OCI-LY1 (cell line): ENCODE measurements around the gene VENTX.

ENCODE experiments used
- H2AFZ ChIP-seq: fragments of 200-600 bp; sonication (generic), shearing (Covaris generic); 2 replicates; pipeline ENCODE4 v1.6.0; 2014; ENCODE audit warnings: antibody characterized with exemption, mild to moderate bottlenecking, low read length
- H3F3A ChIP-seq: fragments of 200-600 bp; sonication (generic), shearing (Covaris generic); 2 replicates; pipeline ENCODE4 v1.6.0; 2014; ENCODE audit warnings: mild to moderate bottlenecking, antibody characterized with exemption, low read length, moderate library complexity; ENCODE audit not compliant: insufficient read depth
- H3K27ac ChIP-seq: fragments of 200-600 bp; sonication (generic); 2 replicates; pipeline ENCODE4 v1.5.1; 2014; ENCODE audit warnings: low read length, mixed run types, mild to moderate bottlenecking, low read depth; ENCODE audit not compliant: poor library complexity, severe bottlenecking
- H3K27me3 ChIP-seq: fragments of 200-600 bp; sonication (generic); 2 replicates; pipeline ENCODE4 v1.6.0; 2014; ENCODE audit warnings: antibody characterized with exemption, mild to moderate bottlenecking, low read length, moderate library complexity; ENCODE audit not compliant: insufficient read depth
- H3K36me3 ChIP-seq: fragments of 200-600 bp; sonication (generic); 2 replicates; pipeline ENCODE4 v1.6.1; 2014; ENCODE audit warnings: mild to moderate bottlenecking, antibody characterized with exemption, low read length, moderate library complexity, mixed read lengths; ENCODE audit not compliant: insufficient read depth
- H3K4me1 ChIP-seq: fragments of 200-600 bp; sonication (generic); 2 replicates; pipeline ENCODE4 v1.5.1; 2014; ENCODE audit warnings: mild to moderate bottlenecking, low read length, moderate library complexity; ENCODE audit not compliant: insufficient read depth, severe bottlenecking
- H3K4me2 ChIP-seq: fragments of 200-600 bp; sonication (generic), shearing (Covaris generic); 2 replicates; pipeline ENCODE4 v1.6.1; 2014; ENCODE audit warnings: low read length
- H3K4me3 ChIP-seq: fragments of 200-600 bp; sonication (generic); 2 replicates; pipeline ENCODE4 v1.5.1; 2014; ENCODE audit warnings: low read length, low read depth, mild to moderate bottlenecking, mixed read lengths; ENCODE audit not compliant: poor library complexity, severe bottlenecking
- H3K79me2 ChIP-seq: fragments of 200-600 bp; shearing (Covaris generic); 2 replicates; pipeline ENCODE4 v1.6.1; 2016; ENCODE audit warnings: mixed run types, low read length, mixed read lengths; ENCODE audit not compliant: insufficient read depth
- H3K9ac ChIP-seq: fragments of 200-600 bp; sonication (generic), shearing (Covaris generic); 2 replicates; pipeline ENCODE4 v1.6.1; 2014; ENCODE audit warnings: mild to moderate bottlenecking, low read length, mixed read lengths
- H3K9me2 ChIP-seq: fragments of 200-600 bp; sonication (generic), shearing (Covaris generic); 2 replicates; pipeline ENCODE4 v1.6.1; 2014; ENCODE audit warnings: low read depth, mild to moderate bottlenecking, low read length, mixed read lengths
- H3K9me3 ChIP-seq: fragments of 200-600 bp; shearing (Covaris generic); 2 replicates; pipeline ENCODE4 v1.6.1; 2014; ENCODE audit warnings: low read length, mixed read lengths
- H4K20me1 ChIP-seq: fragments of 200-600 bp; sonication (generic), shearing (Covaris generic); 2 replicates; pipeline ENCODE4 v1.6.0; 2016; ENCODE audit warnings: mild to moderate bottlenecking, low read length; ENCODE audit not compliant: insufficient read depth
- CTCF ChIP-seq: fragments of 200-600 bp; sonication (generic), shearing (Covaris generic); IDR thresholded peaks from 2 replicates; pipeline ENCODE4 v1.5.1; 2017; ENCODE audit warnings: mild to moderate bottlenecking, antibody characterized with exemption, low read length, moderate library complexity, mixed read lengths
- EZH2 ChIP-seq: fragments of 200-600 bp; sonication (generic), shearing (Covaris generic); IDR thresholded peaks from 2 replicates; pipeline ENCODE4 v1.8.0; 2017; ENCODE audit warnings: borderline replicate concordance, mixed run types, mild to moderate bottlenecking, antibody characterized with exemption, low read length, moderate library complexity, mixed read lengths

VENTX gene

GRCh38 chr10:133251388-133252222 lies 13.9 kb downstream of the VENTX start:
- TF ChIP-seq CTCF (no peak), EZH2 (no peak)
- Histone ChIP-seq H4K20me1 (no peaks in the 10 kb centered on the region), H3K36me3 (no peaks in the 10 kb centered on the region), H3F3A (no peaks in the 10 kb centered on the region), H3K27me3 (peaks cover 8% of the 10 kb centered on the region), H3K4me1 (no peaks in the 10 kb centered on the region), H3K4me3 (no peak overlapping the region), H3K9me2 (no peaks in the 10 kb centered on the region), H3K27ac (no peak overlapping the region), H3K4me2 (no peak overlapping the region), H3K9ac (no peak overlapping the region), H3K79me2 (no peaks in the 10 kb centered on the region), H3K9me3 (no peaks in the 10 kb centered on the region), H2AFZ (no peak overlapping the region)

GRCh38 chr10:133252223-133252552 lies 14.5 kb downstream of the VENTX start:
- no peaks in the 10 kb centered on the region for H4K20me1 ChIP-seq
- no peaks in the 10 kb centered on the region for H3K36me3 ChIP-seq
- no peak overlapping the region for H2AFZ ChIP-seq
- peaks cover 8% of the 10 kb centered on the region for H3K27me3 ChIP-seq
- TF ChIP-seq CTCF = no peak
- no peak for TF ChIP-seq EZH2
- H3K4me2 ChIP-seq = no peak overlapping the region
- H3F3A ChIP-seq = no peaks in the 10 kb centered on the region
- H3K4me1 ChIP-seq = no peaks in the 10 kb centered on the region
- no peak overlapping the region for H3K27ac ChIP-seq
- H3K4me3 ChIP-seq = no peak overlapping the region
- no peaks in the 10 kb centered on the region for H3K9me3 ChIP-seq
- H3K9me2 ChIP-seq = no peaks in the 10 kb centered on the region
- no peaks in the 10 kb centered on the region for H3K79me2 ChIP-seq
- no peak overlapping the region for H3K9ac ChIP-seq

GRCh38 chr10:133253361-133253955 lies 15.8 kb downstream of the VENTX start:
- TF ChIP-seq EZH2 (no peak), CTCF (no peak)
- no peak overlapping the region for H3K4me2 ChIP-seq
- H3K9me3 ChIP-seq = no peaks in the 10 kb centered on the region
- H2AFZ ChIP-seq = no peak overlapping the region
- H3K9ac ChIP-seq = no peak overlapping the region
- H4K20me1 ChIP-seq = no peaks in the 10 kb centered on the region
- H3K4me1 ChIP-seq = no peaks in the 10 kb centered on the region
- no peaks in the 10 kb centered on the region for H3K36me3 ChIP-seq
- H3K27ac ChIP-seq = no peak overlapping the region
- H3K27me3 ChIP-seq = peaks cover 8% of the 10 kb centered on the region
- H3F3A ChIP-seq = no peaks in the 10 kb centered on the region
- H3K9me2 ChIP-seq = no peaks in the 10 kb centered on the region
- H3K4me3 ChIP-seq = no peak overlapping the region
- H3K79me2 ChIP-seq = no peaks in the 10 kb centered on the region
